ENCODE results near the gene GABRG3. TPM values are rescaled to one million over a fixed set of nuclear protein-coding genes. Genes with fewer than 3 reads are reported as not detected.

GABRG3 gene
- total RNA-seq, 1 donor from 2014 or later = not detected

DNA sequence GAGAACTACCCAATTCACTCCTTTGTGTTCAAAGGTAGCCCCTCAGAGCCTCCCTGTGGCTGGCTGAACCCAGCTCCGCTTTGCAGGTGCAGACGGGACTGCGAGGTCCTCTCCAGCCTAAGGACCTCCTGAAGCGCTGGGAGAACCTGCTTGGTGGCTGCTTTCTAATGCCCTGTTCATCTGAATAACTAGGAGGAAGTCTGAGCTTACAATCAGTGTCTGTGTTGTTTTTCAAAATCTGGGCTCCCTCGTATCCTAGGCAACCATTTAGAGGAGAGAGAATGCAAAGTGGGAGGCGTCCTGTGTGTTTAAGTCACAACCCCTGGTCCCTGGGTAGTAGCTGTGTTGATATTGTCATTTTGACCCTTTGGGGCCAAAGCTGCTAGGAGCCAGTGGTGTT is 99.9 kb downstream of the GABRG3 start:
- no peaks in the 10 kb centered on the region for H3K27me3 ChIP-seq
- DNase-seq (ENCODE audit: extremely low spot score in 2 of 2) = no peak
- H3K4me3 ChIP-seq = no peak overlapping the region
- no peak overlapping the region for H3K27ac ChIP-seq
- no peaks in the 10 kb centered on the region for H3K4me1 ChIP-seq
- H3K9me3 ChIP-seq = peaks cover 4% of the 10 kb centered on the region
- TF ChIP-seq POLR2A (IDR thresholded peaks at IDR 0.05) = no peak
- no peak for TF ChIP-seq POLR2AphosphoS5 (IDR thresholded peaks at IDR 0.05; ENCODE audit: insufficient read depth in 1 of 2, low read depth in 1 of 2)
- no peak for TF ChIP-seq CTCF (IDR thresholded peaks at IDR 0.05)
- intact Hi-C loops (cut with DNase I) = loop anchor here (1.0 kb wide), 1 partner anchor 30 kb away; no protein-coding TSS in a partner anchor
- H3K36me3 ChIP-seq = no peaks in the 10 kb centered on the region

GRCh38 chr15:27074179-27074578 is 103.2 kb downstream of the GABRG3 start:
- Histone ChIP-seq H3K27me3 (no peaks in the 10 kb centered on the region), H3K4me1 (no peaks in the 10 kb centered on the region), H3K27ac (no peak overlapping the region), H3K9me3 (no peaks in the 10 kb centered on the region), H3K36me3 (no peaks in the 10 kb centered on the region), H3K4me3 (no peak overlapping the region)
- TF ChIP-seq CTCF (IDR thresholded peaks at IDR 0.05) (no peak), POLR2A (IDR thresholded peaks at IDR 0.05) (no peak), POLR2AphosphoS5 (IDR thresholded peaks at IDR 0.05; ENCODE audit: insufficient read depth in 1 of 2, low read depth in 1 of 2) (no peak)
- intact Hi-C loops (cut with DNase I) = no loop called here
- no peak for DNase-seq (ENCODE audit: extremely low spot score in 2 of 2)

GRCh38 chr15:27077790-27078189 is 106.8 kb downstream of the GABRG3 start:
- Histone ChIP-seq H3K27ac (no peak overlapping the region), H3K27me3 (no peaks in the 10 kb centered on the region), H3K4me1 (no peaks in the 10 kb centered on the region), H3K4me3 (no peak overlapping the region), H3K36me3 (no peaks in the 10 kb centered on the region), H3K9me3 (no peaks in the 10 kb centered on the region)
- no peak for DNase-seq (ENCODE audit: extremely low spot score in 2 of 2)
- intact Hi-C loops (cut with DNase I) = no loop called here
- TF ChIP-seq CTCF (IDR thresholded peaks at IDR 0.05) = no peak
- TF ChIP-seq POLR2AphosphoS5 (IDR thresholded peaks at IDR 0.05; ENCODE audit: insufficient read depth in 1 of 2, low read depth in 1 of 2) = no peak
- no peak for TF ChIP-seq POLR2A (IDR thresholded peaks at IDR 0.05)

GRCh38 chr15:27081676-27082418 is 110.9 kb downstream of the GABRG3 start:
- no peak overlapping the region for H3K27ac ChIP-seq
- H3K27me3 ChIP-seq = no peaks in the 10 kb centered on the region
- no peak for TF ChIP-seq CTCF (IDR thresholded peaks at IDR 0.05)
- no peak for TF ChIP-seq POLR2A (IDR thresholded peaks at IDR 0.05)
- TF ChIP-seq POLR2AphosphoS5 (IDR thresholded peaks at IDR 0.05; ENCODE audit: insufficient read depth in 1 of 2, low read depth in 1 of 2) = no peak
- H3K4me1 ChIP-seq = no peaks in the 10 kb centered on the region
- no peak for DNase-seq (ENCODE audit: extremely low spot score in 2 of 2)
- H3K4me3 ChIP-seq = no peak overlapping the region
- no peaks in the 10 kb centered on the region for H3K9me3 ChIP-seq
- intact Hi-C loops (cut with DNase I) = no loop called here
- H3K36me3 ChIP-seq = no peaks in the 10 kb centered on the region

DNA sequence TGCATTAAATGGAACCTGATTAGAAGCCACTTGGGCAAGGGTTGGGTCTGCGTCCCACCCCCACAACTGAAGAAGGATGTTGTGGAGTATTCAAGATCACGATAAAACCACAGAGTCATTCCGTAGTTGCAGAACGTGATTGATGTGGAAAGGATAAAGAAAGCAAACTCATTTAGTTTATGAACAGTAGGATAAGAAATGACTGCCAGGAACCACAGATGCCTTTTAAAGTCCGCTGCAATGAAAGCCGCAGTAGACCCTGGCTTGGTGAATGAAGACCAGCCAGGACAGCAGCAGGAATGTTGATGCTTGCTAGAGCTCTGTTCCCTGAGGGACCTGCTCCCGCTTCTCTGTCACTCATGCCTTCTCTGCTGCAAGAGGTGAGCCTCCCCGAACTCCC is 111.5 kb downstream of the GABRG3 start:
- no peak for TF ChIP-seq CTCF (IDR thresholded peaks at IDR 0.05)
- TF ChIP-seq POLR2A (IDR thresholded peaks at IDR 0.05) = no peak
- TF ChIP-seq POLR2AphosphoS5 (IDR thresholded peaks at IDR 0.05; ENCODE audit: insufficient read depth in 1 of 2, low read depth in 1 of 2) = no peak
- DNase-seq (ENCODE audit: extremely low spot score in 2 of 2) = no peak
- H3K27ac ChIP-seq = no peak overlapping the region
- H3K9me3 ChIP-seq = no peaks in the 10 kb centered on the region
- no peak overlapping the region for H3K4me3 ChIP-seq
- intact Hi-C loops (cut with DNase I) = no loop called here
- H3K36me3 ChIP-seq = no peaks in the 10 kb centered on the region
- H3K4me1 ChIP-seq = no peaks in the 10 kb centered on the region
- H3K27me3 ChIP-seq = no peaks in the 10 kb centered on the region

Measured in vagina (tissue), 2 donors.